Skin epidermis (tissue), 12 donors: ENCODE results near the gene SIGLEC1.

ENCODE experiments used
- H3K27ac ChIP-seq, 21 experiments: fragments of 200-600 bp; sonication (generic) in 11 of 21; one replicate each; pipeline ENCODE4 v1.5.0; 2020; ENCODE audit warnings: mild to moderate bottlenecking in 3 of 21, inconsistent platforms in 2 of 21, moderate library complexity in 2 of 21
- H3K4me3 ChIP-seq, 7 experiments: fragments of 200-600 bp; sonication (generic) in 2 of 7; one replicate each; pipeline ENCODE4 v1.5.0; 2020; ENCODE audit warnings: inconsistent platforms in 2 of 7, mild to moderate bottlenecking in 2 of 7, moderate library complexity in 1 of 7

Gene SIGLEC1

GRCh38 chr20:3671986-3672546 lies 40.3 kb downstream of the SIGLEC1 start:
- H3K4me3 ChIP-seq, result peak overlapping the region in 2 of 7 experiments; percentile 4 to 22
- no peak overlapping the region for H3K27ac ChIP-seq

- Histone ChIP-seq H3K4me3 (no peak overlapping the region), H3K27ac (no peak overlapping the region)
These were observed 41.5 kb downstream of the SIGLEC1 start for GRCh38 chr20:3670945-3671344.

- no peak overlapping the region for H3K27ac ChIP-seq
These were observed 41.9 kb downstream of the SIGLEC1 start for GRCh38 chr20:3670511-3670910.

GRCh38 chr20:3669710-3670367 lies 42.6 kb downstream of the SIGLEC1 start:
- H3K27ac ChIP-seq, result no peak overlapping the region
- H3K4me3 ChIP-seq, result no peak overlapping the region

More at GRCh38 chr20:3670511-3670910, 41.9 kb downstream of the SIGLEC1 start:
- H3K4me3 ChIP-seq, result no peak overlapping the region

GRCh38 chr20:3667434-3668037 lies 44.9 kb downstream of the SIGLEC1 start:
- Histone ChIP-seq H3K4me3 (no peak overlapping the region), H3K27ac (no peak overlapping the region)

- no peak overlapping the region for H3K4me3 ChIP-seq
These were observed 48.5 kb downstream of the SIGLEC1 start for GRCh38 chr20:3663858-3664257.

GRCh38 chr20:3663031-3663701 lies 49.2 kb downstream of the SIGLEC1 start, which contains the start of gene GFRA4:
Gene GFRA4 (minus strand): TSS chr20:3663399. CDS start chr20:3663399, 0 bp downstream.
- Histone ChIP-seq H3K27ac (no peak within 1 kb of the TSS), H3K4me3 (no peak within 1 kb of the TSS)

More at GRCh38 chr20:3663858-3664257, 48.5 kb downstream of the SIGLEC1 start:
- H3K27ac ChIP-seq, result no peak overlapping the region
